Muscle of leg (tissue), 11 donors: ENCODE results near the gene RCSD1. TPM values are rescaled to one million over a fixed set of nuclear protein-coding genes. Genes with fewer than 3 reads are reported as not detected.
"Not testable (repeated sequence)": the region's sequence is repeated elsewhere in the genome, so short reads cannot be mapped to it uniquely, and the experiment has no call there.

Experiments
- DNase-seq: peaks from one replicate; pipeline ENCODE4 v3.0.0; 2013
- H3K27ac ChIP-seq: one replicate; pipeline ENCODE4 v1.5.1; 2013; ENCODE audit warnings: mild to moderate bottlenecking, low read length, control low read depth
- H3K27me3 ChIP-seq: one replicate; pipeline ENCODE4 v1.6.1; 2013; ENCODE audit warnings: low read length; ENCODE audit not compliant: control insufficient read depth, insufficient read depth
- H3K36me3 ChIP-seq: one replicate; pipeline ENCODE4 v1.6.1; 2013; ENCODE audit warnings: low read length; ENCODE audit not compliant: control insufficient read depth, insufficient read depth
- H3K4me1 ChIP-seq: one replicate; pipeline ENCODE4 v1.6.1; 2013; ENCODE audit warnings: low read length; ENCODE audit not compliant: control insufficient read depth, insufficient read depth
- H3K4me3 ChIP-seq: one replicate; pipeline ENCODE4 v1.5.1; 2013; ENCODE audit warnings: low read length, control low read depth
- H3K9me3 ChIP-seq: replicated peaks from 2 replicates; pipeline ENCODE4 v1.6.1; 2013; ENCODE audit warnings: low read depth, low read length; ENCODE audit not compliant: control insufficient read depth
- WGBS: methylation state at CpG from one replicate; pipeline ENCODE4 v1.1.5; 2013; ENCODE audit warnings: missing lambda C conversion rate; ENCODE audit not compliant: insufficient coverage; 5-methylcytosine and 5-hydroxymethylcytosine counted together
- polyA plus RNA-seq, 8 donors: library from polyadenylated mRNA; unstranded; fragments of 120-200 nt; gene quantifications; one replicate each; pipeline versions ENCODE4 v1.2.1 to v1.2.3, GENCODE V29; 2013; ENCODE audit warnings: inconsistent platforms in 1 of 8, low replicate concordance in 1 of 8; ENCODE audit not compliant: insufficient read length in 8 of 8, insufficient read depth in 1 of 8
- total RNA-seq: library from RNA; stranded (reverse); fragments of 120-200 nt; gene quantifications from one replicate; pipeline ENCODE4 v1.2.4, GENCODE V29; 2013

RCSD1 gene
- total and polyA plus RNA-seq, 9 donors = 31.4 to 60.6 (median 40.8) TPM

- Histone ChIP-seq H3K4me1 (no peaks in the 10 kb centered on the region), H3K27me3 (no peaks in the 10 kb centered on the region), H3K27ac (no peak overlapping the region), H3K9me3 (peaks cover 5% of the 10 kb centered on the region), H3K4me3 (no peak overlapping the region), H3K36me3 (peaks cover 12% of the 10 kb centered on the region)
- DNase-seq = no peak
- no CpG with 5 or more reads among the region's 1 CpG for WGBS
These were observed 104.8 kb downstream of the RCSD1 start for GRCh38 chr1:167734841-167735240.

- H3K27ac ChIP-seq = no peak overlapping the region
- H3K27me3 ChIP-seq = no peaks in the 10 kb centered on the region
- WGBS = 66% methylated on average over 2 of the region's 4 CpGs
- no peak for DNase-seq
- H3K4me3 ChIP-seq = no peak overlapping the region
- H3K4me1 ChIP-seq = no peaks in the 10 kb centered on the region
- H3K9me3 ChIP-seq = peaks cover 5% of the 10 kb centered on the region
- peaks cover 5% of the 10 kb centered on the region for H3K36me3 ChIP-seq
These were observed 107.1 kb downstream of the RCSD1 start for GRCh38 chr1:167737169-167737568.

GRCh38 chr1:167738158-167738557 is 108.1 kb downstream of the RCSD1 start:
- Histone ChIP-seq H3K4me1 (no peaks in the 10 kb centered on the region), H3K27ac (no peak overlapping the region), H3K9me3 (peaks cover 5% of the 10 kb centered on the region), H3K4me3 (no peak overlapping the region), H3K27me3 (no peaks in the 10 kb centered on the region), H3K36me3 (peaks cover 5% of the 10 kb centered on the region)
- DNase-seq = no peak
- WGBS = no CpG with 5 or more reads among the region's 8 CpGs

GRCh38 chr1:167739752-167740151 is 109.7 kb downstream of the RCSD1 start:
- H3K9me3 ChIP-seq = peaks cover 2% of the 10 kb centered on the region
- H3K4me1 ChIP-seq = no peaks in the 10 kb centered on the region
- 43% methylated on average over 3 of the region's 3 CpGs for WGBS
- H3K4me3 ChIP-seq = no peak overlapping the region
- no peaks in the 10 kb centered on the region for H3K27me3 ChIP-seq
- DNase-seq = no peak
- H3K36me3 ChIP-seq = peaks cover under 1% of the 10 kb centered on the region
- H3K27ac ChIP-seq = no peak overlapping the region

GRCh38 chr1:167741103-167741502 is 111.1 kb downstream of the RCSD1 start:
- H3K4me3 ChIP-seq, H3K36me3 ChIP-seq: not testable (repeated sequence)
- 83% methylated on average over 2 of the region's 7 CpGs for WGBS

GRCh38 chr1:167742392-167743057 is 112.5 kb downstream of the RCSD1 start:
- not testable (repeated sequence) for DNase-seq, H3K4me3 ChIP-seq, H3K9me3 ChIP-seq, H3K27ac ChIP-seq, H3K36me3 ChIP-seq, H3K4me1 ChIP-seq, H3K27me3 ChIP-seq
- no CpG with 5 or more reads among the region's 1 CpG for WGBS

More at GRCh38 chr1:167741103-167741502, 111.1 kb downstream of the RCSD1 start:
- H3K27me3 ChIP-seq, DNase-seq, H3K9me3 ChIP-seq, H3K27ac ChIP-seq, H3K4me1 ChIP-seq: not testable (repeated sequence)

GRCh38 chr1:167744901-167745300 is 114.9 kb downstream of the RCSD1 start:
- no peak for DNase-seq
- Histone ChIP-seq H3K27ac (no peak overlapping the region), H3K27me3 (no peaks in the 10 kb centered on the region), H3K9me3 (no peaks in the 10 kb centered on the region), H3K4me3 (no peak overlapping the region), H3K36me3 (peaks cover 3% of the 10 kb centered on the region), H3K4me1 (no peaks in the 10 kb centered on the region)
- no CpG with 5 or more reads among the region's 3 CpGs for WGBS

- no peaks in the 10 kb centered on the region for H3K27me3 ChIP-seq
- H3K36me3 ChIP-seq = peaks cover 3% of the 10 kb centered on the region
- H3K4me1 ChIP-seq = no peaks in the 10 kb centered on the region
- no CpG with 5 or more reads among the region's 5 CpGs for WGBS
- H3K9me3 ChIP-seq = no peaks in the 10 kb centered on the region
- H3K4me3 ChIP-seq = no peak overlapping the region
- no peak for DNase-seq
- no peak overlapping the region for H3K27ac ChIP-seq
These were observed 116.1 kb downstream of the RCSD1 start for GRCh38 chr1:167746013-167746672.

- peaks cover 3% of the 10 kb centered on the region for H3K36me3 ChIP-seq
- no peak for DNase-seq
- no peaks in the 10 kb centered on the region for H3K4me1 ChIP-seq
- 80% methylated on average over 2 of the region's 7 CpGs for WGBS
- H3K27me3 ChIP-seq = no peaks in the 10 kb centered on the region
- no peak overlapping the region for H3K4me3 ChIP-seq
- no peaks in the 10 kb centered on the region for H3K9me3 ChIP-seq
- H3K27ac ChIP-seq = no peak overlapping the region
These were observed 117.1 kb downstream of the RCSD1 start for GRCh38 chr1:167746988-167747655.

- no peaks in the 10 kb centered on the region for H3K27me3 ChIP-seq
- no peak overlapping the region for H3K27ac ChIP-seq
- H3K9me3 ChIP-seq = no peaks in the 10 kb centered on the region
- H3K36me3 ChIP-seq = peaks cover 3% of the 10 kb centered on the region
- DNase-seq = no peak
- no CpG with 5 or more reads among the region's 1 CpG for WGBS
- H3K4me3 ChIP-seq = no peak overlapping the region
- H3K4me1 ChIP-seq = no peaks in the 10 kb centered on the region
These were observed 118.0 kb downstream of the RCSD1 start for GRCh38 chr1:167747988-167748387.
